MCF 10A (cell line): ENCODE measurements around the gene RBM12. TPM values are rescaled to one million over a fixed set of nuclear protein-coding genes. Genes with fewer than 3 reads are reported as not detected.

Experiments
- BruUV-seq: library from RNA; stranded (reverse); fragments of 400-500 nt; replicated peaks from 2 replicates; lab custom pipeline; 2021; lab: Mats Ljungman, UMichigan
- CTCF ChIA-PET: fragments of 300-600 bp; sonication (Branson Sonifier 250); formaldehyde crosslinking; extraction: SDS; loops from one replicate; lab custom pipeline; 2021; ENCODE audit warnings: antibody characterized with exemption, inconsistent platforms; lab: Yijun Ruan, JAX
- POLR2A ChIA-PET: fragments of 300-600, 350-650 bp; sonication (Branson Sonifier 250); formaldehyde crosslinking; extraction: SDS; loops from one replicate; lab custom pipeline; 2020; ENCODE audit warnings: antibody characterized with exemption, inconsistent platforms; lab: Yijun Ruan, JAX
- DNase-seq: peaks from one replicate; pipeline ENCODE4 v3.0.0-alpha.2; 2018; ENCODE audit not compliant: unreplicated experiment
- H3K27ac Mint-ChIP-seq: one replicate; pipeline ENCODE4 v1.8.0; 2022; ENCODE audit warnings: mild to moderate bottlenecking, low read depth, mixed read lengths; ENCODE audit not compliant: unreplicated experiment
- H3K27me3 Mint-ChIP-seq: one replicate; pipeline ENCODE4 v1.8.0; 2022; ENCODE audit warnings: mixed read lengths; ENCODE audit not compliant: insufficient read depth, unreplicated experiment
- H3K36me3 Mint-ChIP-seq: one replicate; pipeline ENCODE4 v1.8.0; 2022; ENCODE audit warnings: mild to moderate bottlenecking, moderate library complexity, mixed read lengths; ENCODE audit not compliant: insufficient read depth, unreplicated experiment
- H3K4me1 Mint-ChIP-seq: one replicate; pipeline ENCODE4 v1.8.0; 2022; ENCODE audit warnings: mixed read lengths; ENCODE audit not compliant: insufficient read depth, unreplicated experiment
- H3K4me3 Mint-ChIP-seq: one replicate; pipeline ENCODE4 v1.8.0; 2022; ENCODE audit warnings: mild to moderate bottlenecking, moderate library complexity, mixed read lengths; ENCODE audit not compliant: unreplicated experiment
- H3K9me3 Mint-ChIP-seq: one replicate; pipeline ENCODE4 v1.8.0; 2022; ENCODE audit warnings: mixed read lengths; ENCODE audit not compliant: unreplicated experiment
- intact Hi-C: fragments of 100-400 bp; cut with micrococcal nuclease; formaldehyde crosslinking; loops from 2 replicates; pipeline ENCODE4 v1.14.1; 2022
- total RNA-seq: library from RNA; stranded (reverse); gene quantifications from 2 replicates; pipeline ENCODE4 v1.2.3, GENCODE V29; 2022
- TF ChIP-seq, protein P1 (sequence below): fragments of 200-600 bp; IDR thresholded peaks from one replicate; pipeline ENCODE4 v1.8.0; 2022; ENCODE audit warnings: antibody characterized with exemption, mild to moderate bottlenecking; ENCODE audit not compliant: unreplicated experiment

RBM12 gene
- total RNA-seq, 1 experiment from 2014 or later: 60.1 TPM

- POLR2A ChIA-PET: interaction anchor here (0.6 to 14.8 kb wide), 30 partner anchors 11 to 763 kb away, joined by 3 to 266 read pairs (median 6); partner anchors contain the start of genes CPNE1, ERGIC3, PHF20 and RBM12
- Mint-ChIP-seq H3K9me3 (no peaks in the 10 kb centered on the region), H3K4me3 (peak within 1 kb of the TSS; percentile 98), H3K36me3 (peaks cover 82% of the 10 kb centered on the region), H3K27me3 (no peaks in the 10 kb centered on the region), H3K27ac (peak within 1 kb of the TSS; percentile 99), H3K4me1 (peaks cover 19% of the 10 kb centered on the region)
- TF ChIP-seq, protein P1, sequence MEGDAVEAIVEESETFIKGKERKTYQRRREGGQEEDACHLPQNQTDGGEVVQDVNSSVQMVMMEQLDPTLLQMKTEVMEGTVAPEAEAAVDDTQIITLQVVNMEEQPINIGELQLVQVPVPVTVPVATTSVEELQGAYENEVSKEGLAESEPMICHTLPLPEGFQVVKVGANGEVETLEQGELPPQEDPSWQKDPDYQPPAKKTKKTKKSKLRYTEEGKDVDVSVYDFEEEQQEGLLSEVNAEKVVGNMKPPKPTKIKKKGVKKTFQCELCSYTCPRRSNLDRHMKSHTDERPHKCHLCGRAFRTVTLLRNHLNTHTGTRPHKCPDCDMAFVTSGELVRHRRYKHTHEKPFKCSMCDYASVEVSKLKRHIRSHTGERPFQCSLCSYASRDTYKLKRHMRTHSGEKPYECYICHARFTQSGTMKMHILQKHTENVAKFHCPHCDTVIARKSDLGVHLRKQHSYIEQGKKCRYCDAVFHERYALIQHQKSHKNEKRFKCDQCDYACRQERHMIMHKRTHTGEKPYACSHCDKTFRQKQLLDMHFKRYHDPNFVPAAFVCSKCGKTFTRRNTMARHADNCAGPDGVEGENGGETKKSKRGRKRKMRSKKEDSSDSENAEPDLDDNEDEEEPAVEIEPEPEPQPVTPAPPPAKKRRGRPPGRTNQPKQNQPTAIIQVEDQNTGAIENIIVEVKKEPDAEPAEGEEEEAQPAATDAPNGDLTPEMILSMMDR: no peak
- TSS peak; percentile 75 for BruUV-seq
- intact Hi-C loops: loop anchor here (2.0 kb wide), 1 partner anchor 189 kb away; no protein-coding TSS in a partner anchor
- CTCF ChIA-PET: interaction anchor here (0.7 to 2.6 kb wide), 5 partner anchors 66 to 853 kb away, joined by 3 to 7 read pairs (median 3); partner anchors contain the start of gene SCAND1
- DNase-seq: peak; percentile 85
These were observed 34.6 kb upstream of the RBM12 start, which contains the start of the genes NFS1 and ROMO1 for GRCh38 chr20:35699127-35699956. Gene NFS1, minus strand, starts transcription at chr20:35699352. Its CDS starts 64 bp downstream, at chr20:35699288. Gene ROMO1, plus strand, starts transcription at chr20:35699405. Its CDS starts 228 bp downstream, at chr20:35699633.

- TF ChIP-seq, protein P1: no peak
- BruUV-seq: TSS peak; percentile 4
- CTCF ChIA-PET: no interaction called here
- POLR2A ChIA-PET: interaction anchor here (0.8 to 14.8 kb wide), 17 partner anchors 12 to 764 kb away, joined by 3 to 266 read pairs (median 11); partner anchors contain the start of genes CPNE1, PHF20, RBM12 and RBM39
- peaks cover 14% of the 10 kb centered on the region for H3K4me1 Mint-ChIP-seq
- no peaks in the 10 kb centered on the region for H3K9me3 Mint-ChIP-seq
- intact Hi-C loops: loop anchor here (2.0 kb wide), 1 partner anchor 188 kb away; no protein-coding TSS in a partner anchor
- H3K36me3 Mint-ChIP-seq: peaks cover 76% of the 10 kb centered on the region
- no peaks in the 10 kb centered on the region for H3K27me3 Mint-ChIP-seq
- H3K4me3 Mint-ChIP-seq: peak overlapping the region; percentile 98
- DNase-seq: no peak
- peak overlapping the region; percentile 99 for H3K27ac Mint-ChIP-seq
These were observed 33.8 kb upstream of the RBM12 start for GRCh38 chr20:35698298-35699126.

DNA sequence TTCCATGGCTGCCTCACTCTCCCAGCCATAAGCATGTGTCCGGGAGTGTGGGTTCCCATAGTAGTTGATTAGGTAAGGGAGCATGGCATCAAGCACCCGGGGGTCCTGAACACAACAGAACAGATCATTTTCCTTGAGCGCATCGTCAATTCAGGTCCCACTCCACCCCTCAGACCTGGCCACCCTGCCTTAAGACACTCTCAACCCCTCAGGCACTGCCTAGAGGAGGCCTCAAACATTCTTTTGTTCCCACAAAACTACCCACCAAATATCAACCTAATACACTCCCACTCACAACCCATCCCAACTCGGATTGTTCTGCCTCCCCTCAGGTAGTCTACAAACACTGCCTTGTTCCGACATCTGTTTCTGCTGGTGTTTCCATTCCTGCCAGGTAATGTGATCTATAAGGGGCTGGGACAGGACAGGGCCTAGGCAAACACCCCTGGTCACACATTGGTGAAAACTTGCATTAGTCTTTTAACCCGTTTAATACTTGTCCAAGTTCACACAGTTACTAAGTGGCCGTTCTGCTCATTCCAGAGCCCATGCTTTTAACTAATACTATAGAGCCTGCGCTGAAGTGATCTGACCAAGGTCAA lies 33.1 kb upstream of the RBM12 start:
- POLR2A ChIA-PET: interaction anchor here (0.9 to 14.8 kb wide), 7 partner anchors 13 to 256 kb away, joined by 3 to 266 read pairs (median 53); partner anchors contain the start of genes CPNE1, RBM12, RBM39 and SCAND1
- Mint-ChIP-seq H3K4me3 (peak overlapping the region; percentile 98), H3K27ac (peak overlapping the region; percentile 99), H3K9me3 (no peaks in the 10 kb centered on the region), H3K36me3 (peaks cover 76% of the 10 kb centered on the region), H3K4me1 (peaks cover 14% of the 10 kb centered on the region), H3K27me3 (no peaks in the 10 kb centered on the region)
- intact Hi-C loops: loop anchor here (2.0 kb wide), 1 partner anchor 187 kb away; no protein-coding TSS in a partner anchor
- no TSS peak for BruUV-seq
- CTCF ChIA-PET: no interaction called here
- TF ChIP-seq, protein P1: no peak
- no peak for DNase-seq
